Endothelial cell of umbilical vein (primary cell): ENCODE measurements around the gene CTAG1A. TPM values are rescaled to one million over a fixed set of nuclear protein-coding genes. Genes with fewer than 3 reads are reported as not detected.
"Not testable (repeated sequence)": the region's sequence is repeated elsewhere in the genome, so short reads cannot be mapped to it uniquely, and the experiment has no call there.

Source experiments
- BruUV-seq: library from RNA; stranded (reverse); fragments of 400-500 nt; replicated peaks from 2 replicates; lab custom pipeline; 2021; lab: Mats Ljungman, UMichigan
- CTCF ChIA-PET: fragments of 300-600, 350-600 bp; sonication (Branson Sonifier 250); formaldehyde crosslinking; loops from one replicate; lab custom pipeline; 2021; ENCODE audit warnings: antibody characterized with exemption, inconsistent platforms; lab: Charles Lee
- POLR2A ChIA-PET: fragments of 300-600, 350-600 bp; sonication (Branson Sonifier 250); formaldehyde crosslinking; loops from one replicate; lab custom pipeline; 2021; ENCODE audit warnings: antibody characterized with exemption, inconsistent platforms; lab: Charles Lee
- DNase-seq: peaks from one replicate; pipeline ENCODE4 v3.0.0-alpha.2; 2011; ENCODE audit warnings: low read depth, low spot score
- FAIRE-seq: peaks from 2 replicates; lab custom pipeline; 2011; peaks lifted over from hg19 to GRCh38; lab: Jason Lieb, UNC
- H2AFZ ChIP-seq: 2 replicates; pipeline ENCODE4 v1.6.0; 2012; ENCODE audit warnings: low read depth, low read length, control low read depth, inconsistent platforms
- H3K27ac ChIP-seq: 2 replicates; pipeline ENCODE4 v1.5.1; 2011; ENCODE audit warnings: low read depth, mild to moderate bottlenecking, control low read depth, low read length, moderate library complexity; ENCODE audit not compliant: insufficient read depth
- H3K27me3 ChIP-seq, 2 experiments: 2 replicates each; pipeline versions ENCODE4 v1.6.0 to v1.6.1; 2011; ENCODE audit warnings: low read length in 2 of 2, mixed read lengths in 1 of 2; ENCODE audit not compliant: control insufficient read depth in 2 of 2, insufficient read depth in 2 of 2
- H3K36me3 ChIP-seq, 2 experiments: 2 replicates in 1 of 2; 3 replicates in 1 of 2; pipeline ENCODE4 v1.5.1; 2011; ENCODE audit warnings: low read length in 2 of 2, mild to moderate bottlenecking in 1 of 2, moderate library complexity in 1 of 2; ENCODE audit not compliant: control insufficient read depth in 2 of 2, insufficient read depth in 2 of 2; ENCODE audit errors: extremely low read depth in 1 of 2
- H3K4me1 ChIP-seq: 3 replicates; pipeline ENCODE4 v1.5.1; 2011; ENCODE audit warnings: mild to moderate bottlenecking, low read length; ENCODE audit not compliant: control insufficient read depth, insufficient read depth; ENCODE audit errors: extremely low read depth
- H3K4me2 ChIP-seq: 2 replicates; pipeline ENCODE4 v1.6.1; 2011; ENCODE audit warnings: low read length, control low read depth, mixed read lengths; ENCODE audit not compliant: insufficient read depth
- H3K4me3 ChIP-seq, 3 experiments: fragments of 200-600 bp in 1 of 3; sonication (generic), shearing (Covaris generic) in 1 of 3; replicated peaks in 1 of 3; 2 replicates each; pipeline ENCODE4 v1.5.1; 2011 to 2016; ENCODE audit warnings: control low read depth in 3 of 3, low read length in 3 of 3, mild to moderate bottlenecking in 2 of 3, inconsistent platforms in 1 of 3, low read depth in 1 of 3, moderate library complexity in 1 of 3; ENCODE audit not compliant: insufficient read depth in 1 of 3
- H3K79me2 ChIP-seq: 2 replicates; pipeline ENCODE4 v1.6.0; 2012; ENCODE audit warnings: low read length, inconsistent platforms; ENCODE audit not compliant: control insufficient read depth, insufficient read depth
- H3K9ac ChIP-seq: replicated peaks from 2 replicates; pipeline ENCODE3; 2011; ENCODE audit warnings: low read length, control low read depth; ENCODE audit not compliant: insufficient read depth; ENCODE audit errors: extremely low read depth
- H3K9me1 ChIP-seq: replicated peaks from 3 replicates; pipeline ENCODE4 v1.6.0; 2011; ENCODE audit warnings: mild to moderate bottlenecking, low read length; ENCODE audit not compliant: control insufficient read depth, insufficient read depth; ENCODE audit errors: extremely low read depth
- H3K9me3 ChIP-seq: replicated peaks from 2 replicates; pipeline ENCODE4 v1.5.1; 2012; ENCODE audit warnings: low read length, inconsistent platforms; ENCODE audit not compliant: control insufficient read depth, insufficient read depth
- H4K20me1 ChIP-seq: replicated peaks from 2 replicates; pipeline ENCODE3; 2011; ENCODE audit warnings: mild to moderate bottlenecking, low read length; ENCODE audit not compliant: control insufficient read depth, insufficient read depth; ENCODE audit errors: extremely low read depth
- CTCF ChIP-seq, 2 donors: IDR thresholded peaks; 1 replicate in 1 of 2; 2 replicates in 1 of 2; pipeline ENCODE4 v1.5.1; 2011; ENCODE audit warnings: low read length in 2 of 2, mild to moderate bottlenecking in 2 of 2, moderate library complexity in 2 of 2, control low read depth in 1 of 2, inconsistent platforms in 1 of 2, low read depth in 1 of 2; ENCODE audit not compliant: insufficient read depth in 1 of 2; ENCODE audit errors: extremely low read depth in 1 of 2
- EZH2 ChIP-seq: IDR thresholded peaks from 2 replicates; pipeline ENCODE4 v1.6.1; 2012; ENCODE audit warnings: borderline replicate concordance, low read depth, mild to moderate bottlenecking, moderate library complexity, low read length, inconsistent platforms; ENCODE audit not compliant: severe bottlenecking
- FOS ChIP-seq: IDR thresholded peaks from 2 replicates; pipeline ENCODE4 v1.6.1; 2011; ENCODE audit warnings: mild to moderate bottlenecking, low read length, moderate library complexity, borderline replicate concordance; ENCODE audit not compliant: insufficient read depth
- GATA2 ChIP-seq: IDR thresholded peaks from 2 replicates; pipeline ENCODE4 v1.7.0; 2011; ENCODE audit warnings: low read depth, mild to moderate bottlenecking, moderate library complexity, mixed read lengths, low read length; ENCODE audit not compliant: insufficient read length, insufficient read depth
- JUN ChIP-seq: IDR thresholded peaks from 2 replicates; pipeline ENCODE4 v1.6.1; 2011; ENCODE audit warnings: borderline replicate concordance, low read depth; ENCODE audit not compliant: insufficient read length, insufficient read depth
- MAX ChIP-seq: IDR thresholded peaks from 2 replicates; pipeline ENCODE4 v1.6.1; 2011; ENCODE audit not compliant: insufficient read depth, insufficient read length
- MYC ChIP-seq: IDR thresholded peaks from one replicate; pipeline ENCODE4 v1.6.1; 2011; ENCODE audit warnings: mild to moderate bottlenecking, low read depth, low read length
- POLR2A ChIP-seq: IDR thresholded peaks from 2 replicates; pipeline ENCODE4 v1.6.1; 2012; ENCODE audit warnings: low read depth, mild to moderate bottlenecking, control low read depth, low read length
- POLR2AphosphoS5 ChIP-seq: IDR thresholded peaks from 2 replicates; pipeline ENCODE4 v1.6.1; 2012; ENCODE audit warnings: low read depth, mild to moderate bottlenecking, control low read depth, low read length, moderate library complexity; ENCODE audit not compliant: insufficient read depth
- dilution Hi-C: fragments of 300-500 bp; cut with MboI; formaldehyde crosslinking; loops from one replicate; pipeline ENCODE4 v1.15.0; 2019; ENCODE audit warnings: low sequenced_read_pairs; ENCODE audit not compliant: extremely low pct_ligation_motif_present
- intact Hi-C: fragments of 100-400 bp; cut with micrococcal nuclease; formaldehyde crosslinking; loops from one replicate; pipeline ENCODE4 v1.10.0; 2022
- polyA plus RNA-seq, 4 experiments: library from polyadenylated mRNA; depleted of rRNA in 3 of 4; stranded (reverse) in 3 of 4; unstranded in 1 of 4; fragments of >200 nt; gene quantifications; 2 replicates each; pipeline versions ENCODE4 v1.2.1 to v1.2.3, GENCODE V29; 2011 to 2012; ENCODE audit warnings: missing spikeins in 1 of 4
- total RNA-seq: library from RNA; stranded (reverse); gene quantifications from 2 replicates; pipeline ENCODE4 v1.2.3, GENCODE V29; 2021

Gene CTAG1A
- total and polyA plus RNA-seq, 2 donors (not counting 3 experiments of a cell fraction or from before 2014, with no cell fraction given): not detected

GRCh38 chrX:154607370-154607769 lies 22.4 kb downstream of the CTAG1A start:
- DNase-seq (no peak), FAIRE-seq (no peak)
- no peaks in the 10 kb centered on the region for H4K20me1 ChIP-seq
- H3K79me2 ChIP-seq: no peaks in the 10 kb centered on the region
- no peaks in the 10 kb centered on the region for H3K9me1 ChIP-seq
- H3K27me3 ChIP-seq: no peaks in the 10 kb centered on the region
- no peak overlapping the region for H3K4me2 ChIP-seq
- no peaks in the 10 kb centered on the region for H3K9me3 ChIP-seq
- BruUV-seq: no TSS peak
- no peak overlapping the region for H2AFZ ChIP-seq
- TF ChIP-seq CTCF (IDR thresholded peaks at IDR 0.05; ENCODE audit: extremely low read depth in 1 of 2, insufficient read depth in 1 of 2, low read depth in 1 of 2, low read length in 2 of 2) (no peak), JUN (no peak), POLR2A (no peak), POLR2AphosphoS5 (no peak), EZH2 (no peak), MAX (no peak), FOS (no peak), MYC (no peak), GATA2 (no peak)
- no peaks in the 10 kb centered on the region for H3K36me3 ChIP-seq
- no peak overlapping the region for H3K4me3 ChIP-seq
- no peak overlapping the region for H3K9ac ChIP-seq
- intact Hi-C loops: no loop called here
- ChIA-PET CTCF (no interaction called here), POLR2A (no interaction called here)
- peaks cover 6% of the 10 kb centered on the region for H3K4me1 ChIP-seq
- dilution Hi-C loops: no loop called here
- H3K27ac ChIP-seq: no peak overlapping the region

GRCh38 chrX:154607976-154608375 lies 23.0 kb downstream of the CTAG1A start:
- H4K20me1 ChIP-seq, H3K27me3 ChIP-seq, H3K9me1 ChIP-seq, DNase-seq, H2AFZ ChIP-seq, H3K9ac ChIP-seq, H3K4me2 ChIP-seq, H3K4me3 ChIP-seq, H3K27ac ChIP-seq, POLR2A ChIA-PET, H3K4me1 ChIP-seq, FAIRE-seq, H3K36me3 ChIP-seq, H3K9me3 ChIP-seq, CTCF ChIA-PET, BruUV-seq, H3K79me2 ChIP-seq, intact Hi-C loops, dilution Hi-C loops: not testable (repeated sequence)

- POLR2A ChIA-PET, FAIRE-seq, H3K9me3 ChIP-seq: not testable (repeated sequence)
Observed at GRCh38 chrX:154608823-154609222, 23.9 kb downstream of the CTAG1A start.

More at GRCh38 chrX:154608823-154609222, 23.9 kb downstream of the CTAG1A start:
- H3K4me1 ChIP-seq, intact Hi-C loops, H3K9me1 ChIP-seq, H3K27ac ChIP-seq, BruUV-seq, H3K9ac ChIP-seq, H3K79me2 ChIP-seq, H3K36me3 ChIP-seq, CTCF ChIA-PET, H3K27me3 ChIP-seq, H3K4me2 ChIP-seq, DNase-seq, H4K20me1 ChIP-seq, H2AFZ ChIP-seq, dilution Hi-C loops, H3K4me3 ChIP-seq: not testable (repeated sequence)
